GM23338 (cell line): ENCODE results near the gene FIGNL1.

Source experiments
- CREB1 ChIP-seq: fragments of 250-450 bp; sonication (Bioruptor Pico); IDR thresholded peaks from 2 replicates; pipeline ENCODE4 v1.5.0; 2020; ENCODE audit warnings: low read depth, mild to moderate bottlenecking, moderate library complexity
- EZH2 ChIP-seq: fragments of 200-600 bp; sonication (generic); IDR thresholded peaks from one replicate; pipeline ENCODE4 v1.8.0; 2017; ENCODE audit warnings: antibody characterized with exemption, mild to moderate bottlenecking, low read depth; ENCODE audit not compliant: unreplicated experiment
- EZH2phosphoT487 ChIP-seq: fragments of 200-600 bp; sonication (generic); IDR thresholded peaks from one replicate; pipeline ENCODE4 v1.8.1; 2018; ENCODE audit warnings: antibody characterized with exemption; ENCODE audit not compliant: unreplicated experiment
- JUNB ChIP-seq: IDR thresholded peaks from one replicate; pipeline ENCODE4 v1.6.1; 2016; ENCODE audit warnings: antibody characterized with exemption; ENCODE audit not compliant: unreplicated experiment
- NANOG ChIP-seq: IDR thresholded peaks from 2 replicates; pipeline ENCODE4 v1.6.1; 2016; ENCODE audit warnings: antibody characterized with exemption, borderline replicate concordance
- POLR2AphosphoS5 ChIP-seq: IDR thresholded peaks from 2 replicates; pipeline ENCODE4 v1.6.1; 2016; ENCODE audit warnings: antibody characterized with exemption, low read depth
- STAT1 ChIP-seq: IDR thresholded peaks from one replicate; pipeline ENCODE4 v1.6.1; 2016; ENCODE audit warnings: antibody characterized with exemption; ENCODE audit not compliant: unreplicated experiment
- ZNF114 ChIP-seq: fragments of 250-450 bp; sonication (Bioruptor Pico); IDR thresholded peaks from 2 replicates; pipeline ENCODE4 v1.5.0; 2020; ENCODE audit warnings: mild to moderate bottlenecking, moderate library complexity
- ZNF331 ChIP-seq: fragments of 250-450 bp; sonication (Bioruptor Pico); IDR thresholded peaks from 2 replicates; pipeline ENCODE4 v1.5.0; 2020; ENCODE audit warnings: low read depth, mild to moderate bottlenecking, moderate library complexity
- TF ChIP-seq, protein P1 (sequence below), 2 experiments: fragments of 200-600 bp in 1 of 2; sonication (generic) in 1 of 2; conservative IDR thresholded peaks; 2 replicates each; pipeline versions ENCODE4 v1.5.1 to v1.6.1; 2016 to 2017; ENCODE audit warnings: antibody characterized with exemption in 2 of 2, low read depth in 2 of 2, mild to moderate bottlenecking in 2 of 2, moderate library complexity in 1 of 2
- TF ChIP-seq, protein P2 (sequence below): IDR thresholded peaks from one replicate; pipeline ENCODE4 v1.6.1; 2018; ENCODE audit warnings: antibody characterized with exemption; ENCODE audit not compliant: unreplicated experiment
- TF ChIP-seq, protein P3 (sequence below): IDR thresholded peaks from 2 replicates; pipeline ENCODE4 v1.6.1; 2016; ENCODE audit warnings: antibody characterized with exemption

DNA sequence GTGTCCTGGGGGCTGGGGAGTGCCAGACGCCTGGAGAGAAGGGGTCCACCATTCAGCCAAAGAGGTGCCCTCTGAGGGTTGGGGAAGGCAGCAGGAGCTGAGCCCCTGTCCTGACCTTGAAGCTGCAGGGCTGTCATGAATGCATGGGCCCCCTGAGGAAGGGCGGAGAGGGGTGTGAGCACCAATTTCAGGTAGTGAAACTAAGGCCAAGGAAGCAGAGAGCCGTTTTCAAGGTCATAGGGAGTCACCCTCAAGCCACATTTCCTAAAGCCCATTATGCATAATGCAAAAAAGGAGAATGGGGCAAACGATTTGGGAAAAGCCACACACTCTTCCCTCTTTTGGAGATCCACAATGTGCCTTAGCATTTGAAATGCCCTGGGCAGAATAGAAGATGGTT lies 37.2 kb downstream of the FIGNL1 start:
- TF ChIP-seq, protein P1, sequence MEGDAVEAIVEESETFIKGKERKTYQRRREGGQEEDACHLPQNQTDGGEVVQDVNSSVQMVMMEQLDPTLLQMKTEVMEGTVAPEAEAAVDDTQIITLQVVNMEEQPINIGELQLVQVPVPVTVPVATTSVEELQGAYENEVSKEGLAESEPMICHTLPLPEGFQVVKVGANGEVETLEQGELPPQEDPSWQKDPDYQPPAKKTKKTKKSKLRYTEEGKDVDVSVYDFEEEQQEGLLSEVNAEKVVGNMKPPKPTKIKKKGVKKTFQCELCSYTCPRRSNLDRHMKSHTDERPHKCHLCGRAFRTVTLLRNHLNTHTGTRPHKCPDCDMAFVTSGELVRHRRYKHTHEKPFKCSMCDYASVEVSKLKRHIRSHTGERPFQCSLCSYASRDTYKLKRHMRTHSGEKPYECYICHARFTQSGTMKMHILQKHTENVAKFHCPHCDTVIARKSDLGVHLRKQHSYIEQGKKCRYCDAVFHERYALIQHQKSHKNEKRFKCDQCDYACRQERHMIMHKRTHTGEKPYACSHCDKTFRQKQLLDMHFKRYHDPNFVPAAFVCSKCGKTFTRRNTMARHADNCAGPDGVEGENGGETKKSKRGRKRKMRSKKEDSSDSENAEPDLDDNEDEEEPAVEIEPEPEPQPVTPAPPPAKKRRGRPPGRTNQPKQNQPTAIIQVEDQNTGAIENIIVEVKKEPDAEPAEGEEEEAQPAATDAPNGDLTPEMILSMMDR (conservative IDR thresholded peaks at IDR 0.05; ENCODE audit: low read depth in 2 of 2): no peak
- TF ChIP-seq EZH2phosphoT487 (no peak), EZH2 (no peak), CREB1 (CRISPR knock-in tag) (no peak), JUNB (no peak), POLR2AphosphoS5 (no peak), ZNF331 (CRISPR knock-in tag) (no peak), ZNF114 (CRISPR knock-in tag) (no peak), NANOG (no peak), STAT1 (no peak)
- TF ChIP-seq, protein P2, sequence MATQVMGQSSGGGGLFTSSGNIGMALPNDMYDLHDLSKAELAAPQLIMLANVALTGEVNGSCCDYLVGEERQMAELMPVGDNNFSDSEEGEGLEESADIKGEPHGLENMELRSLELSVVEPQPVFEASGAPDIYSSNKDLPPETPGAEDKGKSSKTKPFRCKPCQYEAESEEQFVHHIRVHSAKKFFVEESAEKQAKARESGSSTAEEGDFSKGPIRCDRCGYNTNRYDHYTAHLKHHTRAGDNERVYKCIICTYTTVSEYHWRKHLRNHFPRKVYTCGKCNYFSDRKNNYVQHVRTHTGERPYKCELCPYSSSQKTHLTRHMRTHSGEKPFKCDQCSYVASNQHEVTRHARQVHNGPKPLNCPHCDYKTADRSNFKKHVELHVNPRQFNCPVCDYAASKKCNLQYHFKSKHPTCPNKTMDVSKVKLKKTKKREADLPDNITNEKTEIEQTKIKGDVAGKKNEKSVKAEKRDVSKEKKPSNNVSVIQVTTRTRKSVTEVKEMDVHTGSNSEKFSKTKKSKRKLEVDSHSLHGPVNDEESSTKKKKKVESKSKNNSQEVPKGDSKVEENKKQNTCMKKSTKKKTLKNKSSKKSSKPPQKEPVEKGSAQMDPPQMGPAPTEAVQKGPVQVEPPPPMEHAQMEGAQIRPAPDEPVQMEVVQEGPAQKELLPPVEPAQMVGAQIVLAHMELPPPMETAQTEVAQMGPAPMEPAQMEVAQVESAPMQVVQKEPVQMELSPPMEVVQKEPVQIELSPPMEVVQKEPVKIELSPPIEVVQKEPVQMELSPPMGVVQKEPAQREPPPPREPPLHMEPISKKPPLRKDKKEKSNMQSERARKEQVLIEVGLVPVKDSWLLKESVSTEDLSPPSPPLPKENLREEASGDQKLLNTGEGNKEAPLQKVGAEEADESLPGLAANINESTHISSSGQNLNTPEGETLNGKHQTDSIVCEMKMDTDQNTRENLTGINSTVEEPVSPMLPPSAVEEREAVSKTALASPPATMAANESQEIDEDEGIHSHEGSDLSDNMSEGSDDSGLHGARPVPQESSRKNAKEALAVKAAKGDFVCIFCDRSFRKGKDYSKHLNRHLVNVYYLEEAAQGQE: no peak
- TF ChIP-seq, protein P3, sequence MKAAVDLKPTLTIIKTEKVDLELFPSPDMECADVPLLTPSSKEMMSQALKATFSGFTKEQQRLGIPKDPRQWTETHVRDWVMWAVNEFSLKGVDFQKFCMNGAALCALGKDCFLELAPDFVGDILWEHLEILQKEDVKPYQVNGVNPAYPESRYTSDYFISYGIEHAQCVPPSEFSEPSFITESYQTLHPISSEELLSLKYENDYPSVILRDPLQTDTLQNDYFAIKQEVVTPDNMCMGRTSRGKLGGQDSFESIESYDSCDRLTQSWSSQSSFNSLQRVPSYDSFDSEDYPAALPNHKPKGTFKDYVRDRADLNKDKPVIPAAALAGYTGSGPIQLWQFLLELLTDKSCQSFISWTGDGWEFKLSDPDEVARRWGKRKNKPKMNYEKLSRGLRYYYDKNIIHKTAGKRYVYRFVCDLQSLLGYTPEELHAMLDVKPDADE: no peak
